ENCODE data around the gene FGF12. TPM values are rescaled to one million over a fixed set of nuclear protein-coding genes. Genes with fewer than 3 reads are reported as not detected.

FGF12 gene
- total RNA-seq, 2 experiments from 2014 or later = 0.06 to 1.7 TPM

GRCh38 chr3:192122832-192123594 is 604.3 kb downstream of the FGF12 start:
- no peak overlapping the region for H3K4me3 ChIP-seq (ENCODE audit: low read depth, low read length, poor library complexity, severe bottlenecking)

DNA sequence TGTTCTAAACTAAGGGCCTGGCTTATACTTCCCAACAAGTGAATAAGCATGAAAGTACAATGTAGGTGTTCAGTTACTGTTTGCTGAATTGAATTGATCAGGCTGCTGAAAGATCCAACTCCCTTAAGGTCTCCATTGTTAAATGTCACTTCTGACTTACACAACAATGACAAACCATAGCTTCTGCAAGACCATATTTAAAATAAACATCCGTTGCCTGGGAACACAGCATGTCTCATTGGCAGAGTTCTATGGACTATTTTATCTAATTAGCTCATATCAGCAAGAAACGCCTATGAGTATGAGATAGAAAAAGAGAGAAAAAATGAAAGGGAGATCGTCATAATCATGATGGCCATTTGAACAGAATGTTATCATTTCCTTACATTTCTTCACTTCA is 605.4 kb downstream of the FGF12 start:
- no peak for DNase-seq (ENCODE audit: low spot score)
- H3K9me3 ChIP-seq (ENCODE audit: low read length) = no peaks in the 10 kb centered on the region; the same call in 1 of the 2 replicates
- no peaks in the 10 kb centered on the region for H4K20me1 ChIP-seq (ENCODE audit: insufficient read depth, low read length)
- no TSS peak for BruUV-seq (replicated peaks)
- H2AFZ ChIP-seq (ENCODE audit: low read length) = peak overlapping the region; percentile 29; the same call in 1 of the 2 replicates
- H3K36me3 ChIP-seq (ENCODE audit: insufficient read depth, low read length) = no peaks in the 10 kb centered on the region
- H3K4me1 ChIP-seq (ENCODE audit: insufficient read depth, low read length, poor library complexity, severe bottlenecking) = peaks cover 14% of the 10 kb centered on the region
- ChIA-PET POLR2A (interaction anchor here (1.0 kb wide), 1 partner anchor 8 kb away, joined by 3 read pairs; no protein-coding TSS in a partner anchor), CTCF (ENCODE audit: unreplicated experiment) (no interaction called here)
- H3K9me2 ChIP-seq (ENCODE audit: insufficient read depth, low read length) = no peaks in the 10 kb centered on the region
- no peak overlapping the region for H3K4me2 ChIP-seq (ENCODE audit: low read length)
- no peaks in the 10 kb centered on the region for H3K79me2 ChIP-seq (ENCODE audit: insufficient read depth, low read depth, low read length)
- TF ChIP-seq EZH2phosphoT487 (IDR thresholded peaks at IDR 0.05; ENCODE audit: borderline replicate concordance, low read depth, low read length) (no peak), CTCF (conservative IDR thresholded peaks at IDR 0.05; ENCODE audit: low read length) (no peak)
- intact Hi-C loops (cut with micrococcal nuclease; ENCODE audit: unreplicated experiment) = no loop called here
- no peak overlapping the region for H3K4me3 ChIP-seq (ENCODE audit: low read depth, low read length, poor library complexity, severe bottlenecking)
- H3K27ac ChIP-seq (ENCODE audit: low read depth, low read length, poor library complexity, severe bottlenecking) = no peak overlapping the region

More at GRCh38 chr3:192122832-192123594, 604.3 kb downstream of the FGF12 start:
- Histone ChIP-seq H3K27ac (ENCODE audit: low read depth, low read length, poor library complexity, severe bottlenecking) (no peak overlapping the region), H3K4me2 (ENCODE audit: low read length) (peak overlapping the region; percentile 42), H3K9me3 (ENCODE audit: low read length) (no peaks in the 10 kb centered on the region; the same call in 1 of the 2 replicates), H3K79me2 (ENCODE audit: insufficient read depth, low read depth, low read length) (no peaks in the 10 kb centered on the region), H3K4me1 (ENCODE audit: insufficient read depth, low read length, poor library complexity, severe bottlenecking) (peaks cover 14% of the 10 kb centered on the region), H3K9me2 (ENCODE audit: insufficient read depth, low read length) (no peaks in the 10 kb centered on the region), H3K36me3 (ENCODE audit: insufficient read depth, low read length) (no peaks in the 10 kb centered on the region), H4K20me1 (ENCODE audit: insufficient read depth, low read length) (no peaks in the 10 kb centered on the region), H2AFZ (ENCODE audit: low read length) (peak overlapping the region; percentile 98)
- ChIA-PET POLR2A (interaction anchor here (0.6 to 2.1 kb wide), 6 partner anchors 8 to 80 kb away, joined by 3 to 6 read pairs (median 4); no protein-coding TSS in a partner anchor), CTCF (ENCODE audit: unreplicated experiment) (no interaction called here)
- DNase-seq (ENCODE audit: low spot score) = no peak
- intact Hi-C loops (cut with micrococcal nuclease; ENCODE audit: unreplicated experiment) = no loop called here
- no TSS peak for BruUV-seq (replicated peaks)
- TF ChIP-seq CTCF (conservative IDR thresholded peaks at IDR 0.05; ENCODE audit: low read length) (no peak), EZH2phosphoT487 (IDR thresholded peaks at IDR 0.05; ENCODE audit: borderline replicate concordance, low read depth, low read length) (no peak)

DNA sequence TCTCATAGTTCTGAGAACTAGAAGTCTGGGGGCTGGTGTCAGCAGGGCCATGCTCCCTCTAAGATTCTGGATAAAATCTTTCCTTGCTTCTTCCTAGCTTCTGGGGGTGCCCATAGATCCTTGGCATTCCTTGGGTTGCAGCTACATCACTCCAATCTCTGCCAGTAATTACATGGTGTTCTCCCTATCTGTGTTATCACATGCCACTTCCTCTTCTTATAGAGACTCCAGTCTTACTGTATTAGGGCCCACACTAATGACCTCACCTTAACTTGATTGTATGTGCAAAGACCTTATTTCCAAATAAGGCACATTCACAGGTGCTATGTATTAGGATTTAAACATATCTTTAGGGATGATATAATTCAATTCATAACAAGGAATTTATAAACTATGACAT is 618.5 kb downstream of the FGF12 start:
- no peak overlapping the region for H2AFZ ChIP-seq (ENCODE audit: low read length)
- TF ChIP-seq EZH2phosphoT487 (IDR thresholded peaks at IDR 0.05; ENCODE audit: borderline replicate concordance, low read depth, low read length) = no peak
- no peak for TF ChIP-seq CTCF (conservative IDR thresholded peaks at IDR 0.05; ENCODE audit: low read length)
- intact Hi-C loops (cut with micrococcal nuclease; ENCODE audit: unreplicated experiment) = no loop called here

More for the DNA sequence above, 618.5 kb downstream of the FGF12 start:
- Histone ChIP-seq H3K79me2 (ENCODE audit: insufficient read depth, low read depth, low read length) (no peaks in the 10 kb centered on the region), H3K4me2 (ENCODE audit: low read length) (no peak overlapping the region), H3K9me2 (ENCODE audit: insufficient read depth, low read length) (0 out of 2 replicates have a peak, but pooled peaks cover 3% of the 10 kb centered on the region), H3K36me3 (ENCODE audit: insufficient read depth, low read length) (no peaks in the 10 kb centered on the region), H3K9me3 (ENCODE audit: low read length) (no peaks in the 10 kb centered on the region), H3K4me1 (ENCODE audit: insufficient read depth, low read length, poor library complexity, severe bottlenecking) (no peaks in the 10 kb centered on the region), H3K27ac (ENCODE audit: low read depth, low read length, poor library complexity, severe bottlenecking) (no peak overlapping the region), H4K20me1 (ENCODE audit: insufficient read depth, low read length) (no peaks in the 10 kb centered on the region), H3K4me3 (ENCODE audit: low read depth, low read length, poor library complexity, severe bottlenecking) (no peak overlapping the region)
- DNase-seq (ENCODE audit: low spot score) = no peak
- BruUV-seq (replicated peaks) = no TSS peak
- ChIA-PET POLR2A (interaction anchor here (0.5 to 1.5 kb wide), 3 partner anchors 8 to 208 kb away, joined by 3 to 5 read pairs (median 3); no protein-coding TSS in a partner anchor), CTCF (ENCODE audit: unreplicated experiment) (no interaction called here)

Data from OCI-LY7 (cell line).